HepG2 (cell line): Measurements from ENCODE around the gene TTC17. TPM values are rescaled to one million over a fixed set of nuclear protein-coding genes. Genes with fewer than 3 reads are reported as not detected.

ENCODE experiments used
- CC2D1A ChIP-seq: sonication (generic); formaldehyde crosslinking; IDR thresholded peaks from 2 replicates; pipeline ENCODE4 v1.8.1; 2023; ENCODE audit warnings: mild to moderate bottlenecking, missing genetic modification reagents
- EEA1 ChIP-seq: sonication (generic); formaldehyde crosslinking; IDR thresholded peaks from 2 replicates; pipeline ENCODE4 v1.5.1; 2020; ENCODE audit warnings: mild to moderate bottlenecking, missing genetic modification reagents, borderline replicate concordance
- GRHL1 ChIP-seq: sonication (generic); formaldehyde crosslinking; conservative IDR thresholded peaks from 2 replicates; pipeline ENCODE4 v1.8.0; 2022; ENCODE audit warnings: missing genetic modification reagents
- JUN ChIP-seq: sonication (generic); formaldehyde crosslinking; IDR thresholded peaks from 2 replicates; pipeline ENCODE4 v1.4.0; 2020; ENCODE audit warnings: mild to moderate bottlenecking, missing genetic modification reagents
- KAT8 ChIP-seq: IDR thresholded peaks from 2 replicates; pipeline ENCODE4 v1.6.1; 2016; ENCODE audit warnings: missing genetic modification reagents, missing compliant biosample characterization
- NFATC3 ChIP-seq: sonication (generic); formaldehyde crosslinking; IDR thresholded peaks from 2 replicates; pipeline ENCODE4 v1.5.1; 2020; ENCODE audit warnings: mild to moderate bottlenecking, missing genetic modification reagents
- PRDM15 ChIP-seq: sonication (generic); formaldehyde crosslinking; IDR thresholded peaks from 2 replicates; pipeline ENCODE4 v1.4.0; 2020; ENCODE audit warnings: missing genetic modification reagents
- SIX1 ChIP-seq: sonication (generic); formaldehyde crosslinking; IDR thresholded peaks from 2 replicates; pipeline ENCODE4 v1.4.0; 2020; ENCODE audit warnings: missing genetic modification reagents, borderline replicate concordance
- SP4 ChIP-seq: sonication (generic); formaldehyde crosslinking; IDR thresholded peaks from 2 replicates; pipeline ENCODE4 v1.8.1; 2023; ENCODE audit warnings: mild to moderate bottlenecking, missing genetic modification reagents
- ZBTB7A ChIP-seq: sonication (generic); formaldehyde crosslinking; IDR thresholded peaks from 2 replicates; pipeline ENCODE4 v1.8.0; 2022; ENCODE audit warnings: mild to moderate bottlenecking, missing genetic modification reagents
- ZFP36 ChIP-seq: fragments of 150-350 bp; IDR thresholded peaks from 2 replicates; pipeline ENCODE4 v1.6.1; 2018; ENCODE audit warnings: borderline replicate concordance, low read length, low read depth; ENCODE audit not compliant: partially characterized antibody
- ZNF234 ChIP-seq: sonication (generic); formaldehyde crosslinking; conservative IDR thresholded peaks from 2 replicates; pipeline ENCODE4 v1.5.1; 2020; ENCODE audit warnings: mild to moderate bottlenecking, missing genetic modification reagents
- ZNF33B ChIP-seq: sonication (generic); formaldehyde crosslinking; IDR thresholded peaks from 2 replicates; pipeline ENCODE4 v1.5.1; 2020; ENCODE audit warnings: mild to moderate bottlenecking, missing genetic modification reagents
- ZNF431 ChIP-seq: sonication (generic); formaldehyde crosslinking; IDR thresholded peaks from 2 replicates; pipeline ENCODE4 v1.9.0; 2022; ENCODE audit warnings: missing genetic modification reagents, low read depth, mild to moderate bottlenecking, borderline replicate concordance
- ZNF572 ChIP-seq: sonication (generic); formaldehyde crosslinking; IDR thresholded peaks from 2 replicates; pipeline ENCODE4 v1.5.1; 2020; ENCODE audit warnings: mild to moderate bottlenecking, missing genetic modification reagents
- ZNF619 ChIP-seq: sonication (generic); formaldehyde crosslinking; IDR thresholded peaks from 2 replicates; pipeline ENCODE4 v1.4.0; 2020; ENCODE audit warnings: mild to moderate bottlenecking, missing genetic modification reagents
- ZNF780A ChIP-seq: sonication (generic); formaldehyde crosslinking; IDR thresholded peaks from 2 replicates; pipeline ENCODE4 v1.8.0; 2022; ENCODE audit warnings: mild to moderate bottlenecking, missing genetic modification reagents, moderate library complexity
- polyA plus RNA-seq, 8 experiments: library from polyadenylated mRNA; depleted of rRNA in 3 of 8; stranded (reverse) in 7 of 8; unstranded in 1 of 8; fragments of >200 nt; fragmentation: Illumina TruSeq in 4 of 8; extraction: Trizol in 4 of 8; gene quantifications; 2 replicates each; pipeline versions ENCODE4 v1.2.1 to v1.2.3, GENCODE V29; 2011 to 2016; ENCODE audit warnings: low read depth in 4 of 8, missing spikeins in 1 of 8, mixed read lengths in 1 of 8; ENCODE audit not compliant: insufficient read depth in 1 of 8
- total RNA-seq, 5 experiments: library from RNA; depleted of rRNA; stranded (reverse); fragments of >200 nt; fragmentation: Illumina TruSeq; extraction: Trizol; gene quantifications; 2 replicates each; pipeline ENCODE4 v1.2.3, GENCODE V29; 2016; ENCODE audit warnings: low read depth in 1 of 5
- TF ChIP-seq, protein P1 (sequence below): sonication (generic); formaldehyde crosslinking; conservative IDR thresholded peaks from 2 replicates; pipeline ENCODE4 v1.4.0; 2020; ENCODE audit warnings: mild to moderate bottlenecking, missing genetic modification reagents, moderate library complexity
- TF ChIP-seq, protein P2 (sequence below): sonication (generic); formaldehyde crosslinking; IDR thresholded peaks from 2 replicates; pipeline ENCODE4 v1.8.1; 2022; ENCODE audit warnings: mild to moderate bottlenecking, missing genetic modification reagents

Gene TTC17
- total and polyA plus RNA-seq, 2 of the 13 experiments (the other 11 are each of a cell fraction or from before 2014, with no cell fraction given) = 55.9 to 99.7 TPM

GRCh38 chr11:43311791-43312607 lies 46.7 kb upstream of the TTC17 start, which contains the start of gene API5 (continued):
- 0 out of 2 replicates have a peak, but pooled peaks have one; percentile 49 for TF ChIP-seq PRDM15 (CRISPR knock-in tag)
- TF ChIP-seq GRHL1 (CRISPR knock-in tag) = no peak
- peak; percentile 20 for TF ChIP-seq ZFP36
- no peak for TF ChIP-seq ZNF234 (CRISPR knock-in tag)
- no peak for TF ChIP-seq ZNF780A (CRISPR knock-in tag)
- peak; percentile 68 for TF ChIP-seq ZNF33B (CRISPR knock-in tag)
- 0 out of 2 replicates have a peak, but pooled peaks have one; percentile 21 for TF ChIP-seq ZNF431 (CRISPR knock-in tag)
- TF ChIP-seq ZNF572 (CRISPR knock-in tag) = no peak
- TF ChIP-seq, protein P1, sequence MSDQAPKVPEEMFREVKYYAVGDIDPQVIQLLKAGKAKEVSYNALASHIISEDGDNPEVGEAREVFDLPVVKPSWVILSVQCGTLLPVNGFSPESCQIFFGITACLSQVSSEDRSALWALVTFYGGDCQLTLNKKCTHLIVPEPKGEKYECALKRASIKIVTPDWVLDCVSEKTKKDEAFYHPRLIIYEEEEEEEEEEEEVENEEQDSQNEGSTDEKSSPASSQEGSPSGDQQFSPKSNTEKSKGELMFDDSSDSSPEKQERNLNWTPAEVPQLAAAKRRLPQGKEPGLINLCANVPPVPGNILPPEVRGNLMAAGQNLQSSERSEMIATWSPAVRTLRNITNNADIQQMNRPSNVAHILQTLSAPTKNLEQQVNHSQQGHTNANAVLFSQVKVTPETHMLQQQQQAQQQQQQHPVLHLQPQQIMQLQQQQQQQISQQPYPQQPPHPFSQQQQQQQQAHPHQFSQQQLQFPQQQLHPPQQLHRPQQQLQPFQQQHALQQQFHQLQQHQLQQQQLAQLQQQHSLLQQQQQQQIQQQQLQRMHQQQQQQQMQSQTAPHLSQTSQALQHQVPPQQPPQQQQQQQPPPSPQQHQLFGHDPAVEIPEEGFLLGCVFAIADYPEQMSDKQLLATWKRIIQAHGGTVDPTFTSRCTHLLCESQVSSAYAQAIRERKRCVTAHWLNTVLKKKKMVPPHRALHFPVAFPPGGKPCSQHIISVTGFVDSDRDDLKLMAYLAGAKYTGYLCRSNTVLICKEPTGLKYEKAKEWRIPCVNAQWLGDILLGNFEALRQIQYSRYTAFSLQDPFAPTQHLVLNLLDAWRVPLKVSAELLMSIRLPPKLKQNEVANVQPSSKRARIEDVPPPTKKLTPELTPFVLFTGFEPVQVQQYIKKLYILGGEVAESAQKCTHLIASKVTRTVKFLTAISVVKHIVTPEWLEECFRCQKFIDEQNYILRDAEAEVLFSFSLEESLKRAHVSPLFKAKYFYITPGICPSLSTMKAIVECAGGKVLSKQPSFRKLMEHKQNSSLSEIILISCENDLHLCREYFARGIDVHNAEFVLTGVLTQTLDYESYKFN (CRISPR knock-in tag) = 0 out of 2 replicates have a peak, but pooled peaks have one; percentile 21
- TF ChIP-seq CC2D1A (CRISPR knock-in tag) = no peak
- TF ChIP-seq JUN (CRISPR knock-in tag) = no peak
- TF ChIP-seq ZNF619 (CRISPR knock-in tag) = peak; percentile 47; the same call in 1 of the 2 replicates
- 0 out of 2 replicates have a peak, but pooled peaks have one; percentile 16 for TF ChIP-seq ZBTB7A (CRISPR knock-in tag)
- no peak for TF ChIP-seq NFATC3 (CRISPR knock-in tag)
- TF ChIP-seq, protein P2, sequence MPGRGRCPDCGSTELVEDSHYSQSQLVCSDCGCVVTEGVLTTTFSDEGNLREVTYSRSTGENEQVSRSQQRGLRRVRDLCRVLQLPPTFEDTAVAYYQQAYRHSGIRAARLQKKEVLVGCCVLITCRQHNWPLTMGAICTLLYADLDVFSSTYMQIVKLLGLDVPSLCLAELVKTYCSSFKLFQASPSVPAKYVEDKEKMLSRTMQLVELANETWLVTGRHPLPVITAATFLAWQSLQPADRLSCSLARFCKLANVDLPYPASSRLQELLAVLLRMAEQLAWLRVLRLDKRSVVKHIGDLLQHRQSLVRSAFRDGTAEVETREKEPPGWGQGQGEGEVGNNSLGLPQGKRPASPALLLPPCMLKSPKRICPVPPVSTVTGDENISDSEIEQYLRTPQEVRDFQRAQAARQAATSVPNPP (CRISPR knock-in tag) = peak; percentile 65; the same call in 1 of the 2 replicates
- no peak for TF ChIP-seq EEA1 (CRISPR knock-in tag)
- peak; percentile 95 for TF ChIP-seq KAT8 (CRISPR knock-in tag)
- no peak for TF ChIP-seq SIX1 (CRISPR knock-in tag)
- no peak for TF ChIP-seq SP4 (CRISPR knock-in tag)
